Ramos (cell line): ENCODE measurements around the gene SEPHS1.
"Not testable (repeated sequence)": the region's sequence is repeated elsewhere in the genome, so short reads cannot be mapped to it uniquely, and the experiment has no call there.

Experiments
- in situ Hi-C: fragments of 300-500 bp; cut with MboI; formaldehyde crosslinking; loops from one replicate; pipeline ENCODE4 v1.14.3; 2022; ENCODE audit warnings: low sequenced_read_pairs; ENCODE audit not compliant: unreplicated experiment

Gene SEPHS1, protein sequence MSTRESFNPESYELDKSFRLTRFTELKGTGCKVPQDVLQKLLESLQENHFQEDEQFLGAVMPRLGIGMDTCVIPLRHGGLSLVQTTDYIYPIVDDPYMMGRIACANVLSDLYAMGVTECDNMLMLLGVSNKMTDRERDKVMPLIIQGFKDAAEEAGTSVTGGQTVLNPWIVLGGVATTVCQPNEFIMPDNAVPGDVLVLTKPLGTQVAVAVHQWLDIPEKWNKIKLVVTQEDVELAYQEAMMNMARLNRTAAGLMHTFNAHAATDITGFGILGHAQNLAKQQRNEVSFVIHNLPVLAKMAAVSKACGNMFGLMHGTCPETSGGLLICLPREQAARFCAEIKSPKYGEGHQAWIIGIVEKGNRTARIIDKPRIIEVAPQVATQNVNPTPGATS

DNA sequence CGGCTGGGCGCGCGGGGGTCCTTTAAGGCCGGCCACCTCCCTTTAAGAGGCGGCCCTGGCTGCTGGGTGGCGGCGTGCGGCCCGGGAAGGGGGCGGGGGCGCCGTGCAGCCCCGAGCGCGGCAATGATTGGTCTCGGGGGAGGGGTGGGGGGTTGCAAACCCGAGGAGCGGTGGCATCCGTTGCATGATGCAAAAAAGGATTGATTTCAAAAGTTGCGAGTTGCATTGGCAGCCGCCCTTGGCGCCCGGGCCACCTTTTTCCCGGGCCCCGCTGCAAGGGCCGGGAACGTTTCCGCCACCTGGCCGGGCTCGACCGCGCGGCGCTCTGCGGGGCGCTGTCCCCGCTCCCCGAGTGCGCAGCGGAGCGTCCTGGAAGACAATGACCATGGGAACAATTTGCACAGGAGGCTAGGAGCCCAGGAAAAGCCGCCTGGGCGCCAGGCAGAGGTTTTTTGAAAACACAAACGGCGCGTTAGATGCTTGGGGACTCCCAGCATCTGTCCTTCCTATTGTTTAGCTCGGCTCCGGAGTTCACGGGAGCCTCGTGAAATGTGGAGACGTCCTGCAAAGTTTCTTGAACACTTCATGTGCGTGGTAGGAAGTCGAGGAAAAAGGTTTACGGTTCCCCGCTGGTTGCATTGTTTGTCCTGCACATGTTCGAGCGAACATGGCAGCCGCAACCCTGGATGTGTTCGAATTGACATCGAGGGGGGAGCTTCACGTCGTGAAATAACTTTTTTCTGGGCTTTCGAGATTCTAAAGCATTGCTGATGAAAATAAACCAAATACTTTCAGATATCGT is at the start of gene SEPHS1:
Gene SEPHS1, minus strand, starts transcription at position 78 of the 802 bp plus-strand sequence. CDS start 3,343 bp downstream, outside the sequence.
- in situ Hi-C loops: loop anchor here (25.0 kb wide), 1 partner anchor 1661 kb away; no protein-coding TSS in a partner anchor

DNA sequence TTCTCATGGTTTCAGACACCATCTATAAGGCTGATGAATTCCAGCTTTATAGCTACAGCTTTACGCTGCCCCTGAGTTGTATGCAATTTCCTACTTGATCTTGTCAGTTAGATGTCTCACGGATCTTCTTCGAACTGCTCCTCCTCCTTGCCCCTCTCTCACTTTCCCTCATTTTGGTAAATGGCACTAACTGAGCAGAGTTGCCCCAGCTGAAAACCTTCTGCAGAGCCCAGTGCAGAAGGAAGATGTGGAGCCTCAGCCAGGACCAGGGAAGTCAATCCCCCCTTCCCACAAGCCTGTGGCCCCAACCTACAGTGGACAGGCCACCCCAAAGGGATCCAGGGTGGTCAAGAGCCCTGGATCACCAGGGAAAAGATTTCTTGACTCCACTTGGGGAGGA is 49.0 kb upstream of the SEPHS1 start:
- in situ Hi-C loops: no loop called here

DNA sequence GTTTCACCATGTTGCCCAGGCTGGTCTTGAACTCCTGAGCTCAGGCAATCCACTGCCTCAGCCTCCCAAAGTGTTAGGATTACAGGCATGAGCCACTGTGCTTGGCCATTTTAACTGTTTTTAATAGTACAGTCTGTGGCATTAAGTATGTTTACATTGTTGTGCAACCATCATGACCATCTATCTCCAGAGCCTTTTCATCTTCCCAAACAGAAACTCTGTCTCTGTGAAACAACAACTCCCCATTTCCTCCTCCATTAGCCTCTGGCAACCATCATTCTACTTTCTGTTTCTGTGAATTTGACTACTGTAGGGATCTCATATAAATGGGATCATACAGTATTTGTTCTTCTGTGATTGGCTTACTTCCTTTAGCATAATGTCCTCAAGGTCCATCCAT is 48.3 kb upstream of the SEPHS1 start:
- in situ Hi-C loops: no loop called here

DNA sequence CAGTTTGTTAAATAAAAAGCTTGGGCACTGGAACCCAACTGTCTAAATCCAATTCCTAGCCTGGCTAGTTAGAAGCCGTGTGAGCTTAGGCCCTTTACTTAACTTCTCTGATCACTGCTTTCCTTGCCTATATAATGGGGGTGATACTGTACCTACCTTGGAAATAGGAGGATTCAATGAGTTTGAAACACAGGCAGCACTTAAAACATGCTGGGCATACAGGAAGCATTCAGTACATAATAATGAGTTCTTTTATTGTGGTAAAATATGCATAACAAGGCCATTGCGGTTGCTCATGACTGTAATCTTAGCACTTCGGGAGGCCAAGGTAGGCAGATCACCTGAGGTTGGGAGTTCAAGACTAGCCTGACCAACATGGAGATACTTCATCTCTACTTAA is 47.4 kb upstream of the SEPHS1 start:
- in situ Hi-C loops: no loop called here

DNA sequence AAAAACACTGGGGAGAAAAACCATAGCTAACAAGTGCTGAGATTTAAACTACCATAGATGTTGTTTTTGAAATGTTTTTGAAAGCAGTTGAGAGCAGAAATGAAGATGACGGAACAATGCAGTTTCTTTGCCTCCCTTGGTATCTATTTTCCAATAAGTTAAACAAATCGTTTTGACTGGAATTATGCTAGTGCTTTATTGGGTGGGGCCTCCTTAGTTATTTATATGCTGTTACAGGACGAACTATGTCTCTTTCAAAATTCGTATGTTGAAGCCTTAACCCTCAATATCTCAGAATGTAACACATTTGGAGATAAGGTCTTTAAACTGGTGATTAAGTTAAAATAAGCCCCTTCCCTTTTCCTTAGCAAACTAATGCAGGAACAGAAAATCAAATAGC is 45.5 kb upstream of the SEPHS1 start:
- in situ Hi-C loops: no loop called here

DNA sequence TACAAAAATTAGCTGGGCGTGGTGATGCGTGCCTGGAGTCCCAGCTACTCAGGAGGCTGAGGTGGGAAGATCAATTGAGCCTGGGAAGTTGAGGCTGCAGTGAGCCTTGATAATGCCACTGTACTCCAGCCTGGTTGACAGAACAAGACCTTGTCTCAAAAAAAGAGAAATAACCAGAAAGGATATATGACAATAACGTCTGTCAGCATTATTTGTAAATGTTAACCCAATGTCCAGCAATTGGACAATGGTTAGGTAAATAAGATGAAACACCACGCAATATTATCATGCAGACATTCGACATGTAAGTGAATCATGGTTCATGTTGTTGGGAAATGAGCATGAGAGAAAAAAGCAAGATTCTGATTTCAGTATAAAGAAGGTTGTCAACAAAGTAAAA is 44.6 kb upstream of the SEPHS1 start:
- in situ Hi-C loops: no loop called here

DNA sequence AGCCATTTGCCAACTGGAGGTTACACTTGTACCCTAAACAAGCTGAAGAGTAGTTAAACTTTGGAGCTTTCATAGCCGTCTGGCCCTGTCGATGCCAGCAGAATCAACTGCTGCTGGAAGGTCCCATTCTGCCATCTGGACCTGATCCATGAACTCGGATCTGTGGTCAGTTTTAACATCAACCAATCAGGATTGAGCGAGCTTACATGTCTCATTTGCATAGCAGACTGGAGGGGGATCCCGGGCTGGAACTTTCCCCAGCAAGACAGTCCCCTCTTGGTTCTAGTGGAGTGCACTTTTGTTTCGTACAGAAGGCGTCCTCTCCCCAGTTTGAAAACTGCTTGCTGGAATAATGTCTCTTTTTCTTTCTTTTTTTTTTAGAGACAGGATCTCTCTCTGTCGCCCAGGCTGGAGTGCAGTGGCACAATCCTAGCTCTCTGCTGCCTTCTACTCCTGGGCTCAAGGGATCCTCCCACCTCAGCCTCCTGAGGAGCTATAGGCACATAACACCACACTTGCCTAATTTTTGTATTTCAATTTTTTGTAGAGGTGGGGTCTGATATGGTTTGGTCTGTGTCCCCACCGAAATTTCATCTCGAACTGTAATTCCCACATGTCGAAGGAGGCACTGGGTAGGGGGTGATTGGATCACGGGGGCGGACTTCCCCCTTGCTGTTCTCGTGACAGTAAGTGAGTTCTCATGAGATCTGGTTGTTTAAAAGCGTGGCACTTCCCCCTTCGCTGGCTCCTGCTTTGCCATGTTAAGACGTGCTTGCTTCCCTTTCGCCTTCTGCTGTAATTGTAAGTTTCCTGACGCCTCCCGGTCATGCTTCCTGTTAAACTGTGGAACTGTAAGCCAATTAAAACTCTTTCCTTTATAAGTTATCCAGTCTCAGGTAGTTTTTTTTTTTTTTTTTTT is 42.8 kb upstream of the SEPHS1 start:
- in situ Hi-C loops: no loop called here

DNA sequence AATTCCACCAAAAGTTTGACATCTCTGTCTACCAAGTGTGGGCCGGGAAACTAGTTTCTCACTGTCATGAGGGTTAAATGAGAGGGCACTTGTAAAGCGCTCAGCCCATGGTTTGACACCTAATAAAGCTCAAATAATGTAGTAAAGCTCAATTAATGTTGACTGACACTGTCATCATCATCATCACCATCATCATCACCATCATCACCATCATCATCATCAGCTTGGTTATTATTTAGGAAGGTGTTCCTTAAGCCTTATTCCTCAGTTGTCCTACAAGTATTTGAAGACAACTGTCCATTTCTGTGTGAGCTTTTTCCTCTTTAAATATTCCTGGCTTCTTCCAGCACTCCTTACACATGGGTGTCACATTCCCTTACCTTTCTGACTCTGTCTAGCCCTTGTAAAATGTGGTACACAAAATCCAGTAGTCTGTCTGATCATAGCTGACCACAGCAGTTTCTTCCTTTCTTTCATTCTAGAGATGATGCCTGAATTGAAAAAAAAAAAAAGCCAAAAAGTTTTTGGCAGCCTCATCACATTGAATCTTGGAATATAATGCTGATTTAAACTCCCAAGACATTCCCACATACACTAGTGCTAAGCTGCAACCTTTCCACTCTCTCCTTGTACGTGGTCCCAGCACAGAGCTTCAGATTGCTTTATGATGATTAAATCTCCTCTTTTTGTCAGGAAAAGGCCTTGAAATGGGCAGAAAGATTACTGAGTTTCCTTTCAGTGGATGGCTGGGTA is 40.6 kb upstream of the SEPHS1 start:
- in situ Hi-C loops: no loop called here

DNA sequence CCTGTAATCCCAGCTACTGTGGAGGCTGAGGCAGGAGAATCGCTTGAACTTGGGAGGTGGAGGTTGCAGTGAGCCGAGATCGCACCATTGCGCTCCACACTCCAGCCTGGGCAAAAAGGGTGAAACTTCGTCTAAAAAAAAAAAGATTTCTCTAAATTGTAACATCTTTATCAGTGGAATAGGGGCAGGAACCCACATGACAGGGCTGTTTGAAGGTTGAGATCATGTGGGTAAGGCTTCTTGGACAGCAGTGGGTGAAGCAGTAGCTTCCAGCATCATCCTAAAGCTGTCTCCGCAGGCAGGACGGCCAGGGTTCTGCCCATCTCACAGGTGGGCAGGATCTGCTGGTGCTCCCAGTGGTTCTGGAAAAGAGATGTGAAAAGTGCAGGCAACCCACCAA is 37.9 kb upstream of the SEPHS1 start:
- in situ Hi-C loops: no loop called here

DNA sequence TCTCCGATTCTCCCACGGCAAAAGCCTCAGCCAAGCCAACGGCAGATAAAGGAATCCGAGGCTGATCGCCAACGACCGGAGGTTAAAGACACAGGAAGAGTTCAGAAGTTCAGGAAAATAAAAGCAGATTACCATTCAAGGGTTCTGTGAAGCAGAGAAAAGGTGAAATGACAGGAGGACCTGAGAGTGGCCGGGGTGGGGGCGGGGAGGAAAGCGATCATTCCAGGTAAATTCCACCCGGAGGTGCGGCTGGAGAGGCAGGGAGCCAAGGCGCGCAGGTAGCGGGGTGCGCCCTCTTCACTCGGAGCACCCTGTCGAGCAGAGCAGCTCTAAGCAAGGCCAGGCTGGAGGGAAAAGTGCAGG is 35.3 kb upstream of the SEPHS1 start:
- in situ Hi-C loops: no loop called here

DNA sequence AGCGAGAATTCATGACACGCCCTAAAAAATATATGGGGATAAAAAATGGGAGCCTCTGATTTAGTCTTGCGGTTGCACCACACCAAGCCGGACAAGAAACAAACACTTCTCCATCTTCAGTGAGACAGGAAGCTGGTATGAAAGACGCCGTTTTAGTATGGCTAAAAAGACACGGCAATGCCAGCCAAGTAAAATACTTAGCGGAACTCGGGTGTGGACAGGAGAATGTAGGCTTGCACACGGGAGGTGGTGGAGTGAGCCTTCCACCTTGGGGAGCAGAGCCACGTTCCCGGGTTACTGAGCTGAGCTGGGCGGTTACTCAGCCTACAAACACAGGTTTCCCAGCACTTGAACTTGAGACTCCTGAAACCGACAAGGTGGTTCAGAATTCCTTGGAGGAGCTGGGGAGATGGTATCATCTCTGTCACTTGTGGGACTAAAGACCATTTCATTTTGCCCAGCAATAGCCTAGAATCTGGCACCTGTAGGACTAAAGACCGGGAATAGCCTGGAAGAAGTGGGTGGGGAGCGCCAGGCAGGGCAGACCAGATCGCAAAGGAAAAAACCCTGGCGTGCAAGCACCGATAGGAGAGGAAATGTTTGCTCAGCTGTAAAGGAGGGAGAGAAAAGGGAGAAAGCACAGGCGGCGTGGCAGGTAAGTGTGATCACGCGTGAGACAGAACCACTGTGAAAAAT is 34.8 kb upstream of the SEPHS1 start:
- in situ Hi-C loops: no loop called here

DNA sequence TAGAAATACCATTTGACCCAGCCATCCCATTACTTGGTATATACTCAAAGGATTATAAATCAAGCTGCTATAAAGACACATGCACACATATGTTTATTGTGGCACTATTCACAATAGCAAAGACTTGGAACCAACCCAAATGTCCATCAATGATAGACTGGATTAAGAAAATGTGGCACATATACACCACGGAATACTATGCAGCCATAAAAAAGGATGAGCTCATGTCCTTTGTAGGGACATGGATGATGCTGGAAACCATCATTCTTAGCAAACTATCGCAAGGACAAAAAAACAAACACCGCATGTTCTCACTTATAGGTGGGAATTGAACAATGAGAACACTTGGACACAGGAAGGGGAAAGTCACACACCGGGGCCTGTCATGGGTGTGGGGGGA is 31.0 kb upstream of the SEPHS1 start:
- in situ Hi-C loops: not testable (repeated sequence)

DNA sequence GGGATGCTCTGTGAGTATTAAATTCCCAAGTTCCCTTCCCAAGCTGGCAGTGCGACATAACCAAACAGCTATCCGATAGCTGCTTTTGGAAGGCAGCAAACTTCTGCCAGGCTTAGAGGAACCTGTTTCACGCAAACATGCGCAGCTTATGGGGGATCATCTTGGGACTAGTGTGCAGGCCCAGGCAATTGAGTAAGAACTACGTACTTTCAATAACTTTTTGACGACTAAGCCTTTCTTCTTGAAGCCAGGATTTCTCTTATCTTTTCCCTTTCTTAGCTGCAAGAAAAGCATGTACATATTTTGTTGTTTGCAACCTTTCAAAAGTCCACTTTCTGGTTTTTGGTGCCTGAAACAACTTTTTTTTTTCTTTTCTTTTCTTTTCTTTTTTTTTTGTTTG is 28.7 kb upstream of the SEPHS1 start:
- in situ Hi-C loops: no loop called here

DNA sequence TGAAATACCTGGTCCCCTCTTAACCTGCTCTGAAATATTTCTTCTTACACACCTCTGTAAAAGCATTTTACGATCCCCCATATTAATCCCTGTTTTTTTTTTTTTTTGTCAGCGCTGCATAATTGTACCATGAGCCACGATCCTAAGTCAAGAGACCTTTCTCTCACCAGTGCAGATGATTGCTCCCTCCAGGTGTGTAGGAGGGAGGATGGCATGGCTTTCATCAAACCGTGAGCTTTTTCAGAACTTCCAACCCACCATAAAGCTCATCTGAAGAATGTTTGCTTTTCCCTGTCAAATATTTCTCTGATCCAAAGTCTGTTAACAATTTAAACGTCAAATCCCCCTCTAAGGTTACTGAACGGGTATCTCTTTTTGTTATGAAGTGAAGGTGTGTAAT is 28.2 kb upstream of the SEPHS1 start:
- in situ Hi-C loops: no loop called here

DNA sequence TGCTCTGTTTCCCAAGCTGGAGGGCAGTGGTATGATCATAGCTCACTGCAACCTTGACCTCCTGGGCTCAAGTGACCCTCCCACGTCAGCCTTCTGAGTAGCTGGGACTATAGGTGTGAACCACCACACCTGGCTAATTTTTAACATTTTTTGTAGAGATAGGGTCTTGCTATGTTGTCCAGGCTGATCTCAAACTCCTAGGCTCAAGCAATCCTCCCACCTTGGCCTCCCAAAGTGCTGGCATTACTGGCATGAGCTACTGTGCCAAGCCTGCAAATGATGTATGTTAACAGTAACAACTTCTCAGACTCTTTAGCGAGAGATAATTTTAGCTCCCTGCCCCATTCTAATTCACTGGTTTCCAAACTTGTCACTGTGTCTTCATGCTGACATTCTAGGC is 27.7 kb upstream of the SEPHS1 start:
- in situ Hi-C loops: no loop called here

DNA sequence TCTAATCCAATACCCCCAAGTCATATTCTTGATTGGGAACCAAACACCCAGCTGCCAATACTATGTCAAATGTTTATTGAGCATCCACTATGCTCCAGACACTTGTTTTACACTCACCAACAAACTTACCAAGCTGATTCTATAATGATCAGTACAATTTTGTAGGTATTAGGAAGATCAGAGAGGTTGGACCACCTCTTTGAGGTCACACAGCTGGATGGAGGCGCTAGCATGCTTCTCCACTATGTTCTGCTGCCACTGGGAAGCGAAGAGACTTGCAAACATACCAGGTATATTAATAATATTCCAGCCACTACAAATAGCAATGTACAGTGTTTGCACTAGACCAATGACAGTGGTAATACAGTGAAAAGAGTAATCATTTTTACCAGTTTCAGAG is 25.6 kb upstream of the SEPHS1 start:
- in situ Hi-C loops: no loop called here

DNA sequence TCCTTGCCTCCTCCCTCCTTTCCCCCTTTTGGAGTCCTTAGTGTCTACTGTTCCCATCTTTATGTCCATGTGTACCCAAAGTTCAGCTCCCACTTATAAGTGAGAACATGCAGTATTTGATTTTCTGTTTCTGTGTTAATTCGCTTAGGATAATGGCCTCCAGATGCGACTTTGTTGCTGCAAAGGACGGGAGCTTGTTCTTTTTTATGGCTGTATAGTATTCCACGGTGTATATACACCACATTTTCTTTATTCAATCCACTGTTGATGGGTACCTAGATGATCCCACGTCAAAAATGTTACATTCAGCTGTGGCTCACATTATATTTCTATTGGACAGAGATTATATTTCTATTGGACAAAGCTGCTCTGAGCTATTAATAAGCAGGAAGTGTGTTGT is 24.4 kb upstream of the SEPHS1 start:
- in situ Hi-C loops: no loop called here

DNA sequence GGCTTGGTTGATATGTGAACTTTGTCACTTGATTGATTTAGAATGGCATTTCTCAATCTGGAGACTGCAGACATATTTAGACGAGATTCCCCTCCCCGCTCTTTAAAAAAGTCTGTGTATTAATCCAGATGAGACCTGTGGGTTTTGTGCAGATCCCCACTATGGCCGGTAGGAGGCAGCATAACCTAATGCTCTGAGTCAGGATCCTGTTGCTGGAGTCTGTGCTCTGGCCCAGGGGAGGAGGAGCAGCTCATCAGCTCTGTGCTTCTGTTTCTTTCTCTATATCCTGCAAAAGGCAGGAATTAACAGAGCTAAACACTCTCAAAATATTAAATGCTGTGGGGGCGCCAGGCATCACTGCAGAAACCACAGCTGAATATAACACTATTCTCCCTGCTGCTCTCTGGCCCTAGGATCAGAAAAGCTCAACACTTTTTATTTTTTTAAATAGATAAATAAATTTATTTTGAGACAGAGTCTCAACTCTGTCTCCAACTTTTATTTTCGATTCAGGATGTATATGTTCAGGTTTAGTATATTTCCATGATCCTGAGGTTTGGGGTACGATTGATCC is 23.9 kb upstream of the SEPHS1 start:
- in situ Hi-C loops: no loop called here

DNA sequence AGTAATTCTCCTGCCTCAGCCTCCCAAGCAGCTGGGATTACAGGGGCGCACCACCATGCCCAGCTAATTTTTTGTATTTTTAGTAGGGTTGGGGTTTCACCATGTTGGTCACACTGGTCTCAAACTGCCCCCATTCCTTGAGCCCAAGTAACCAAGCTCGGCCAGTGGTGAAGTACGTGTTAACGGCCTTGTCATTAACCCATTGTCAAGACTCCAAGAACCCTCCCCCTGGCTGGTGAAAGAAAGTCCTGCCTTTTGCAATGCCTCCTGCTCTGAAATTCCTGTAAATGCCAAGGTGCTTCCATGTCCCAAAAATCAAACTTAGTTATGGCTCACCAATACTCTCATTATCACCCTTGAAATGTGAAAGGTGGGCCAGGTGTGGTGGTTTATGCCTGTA is 18.8 kb upstream of the SEPHS1 start:
- in situ Hi-C loops: no loop called here
